Myocyte (in vitro differentiated cells): ENCODE results near the gene OSGIN1. TPM values are rescaled to one million over a fixed set of nuclear protein-coding genes. Genes with fewer than 3 reads are reported as not detected.

Source experiments
- DNase-seq: peaks from one replicate; pipeline ENCODE4 v3.0.0-alpha.2; 2012; ENCODE audit warnings: low read depth
- total RNA-seq: library from RNA; depleted of rRNA; stranded (reverse); fragments of >200 nt; gene quantifications from 2 replicates; pipeline ENCODE4 v1.2.3, GENCODE V29; 2014

OSGIN1 gene
- total RNA-seq, 1 donor from 2014 or later: 7.7 TPM

DNA sequence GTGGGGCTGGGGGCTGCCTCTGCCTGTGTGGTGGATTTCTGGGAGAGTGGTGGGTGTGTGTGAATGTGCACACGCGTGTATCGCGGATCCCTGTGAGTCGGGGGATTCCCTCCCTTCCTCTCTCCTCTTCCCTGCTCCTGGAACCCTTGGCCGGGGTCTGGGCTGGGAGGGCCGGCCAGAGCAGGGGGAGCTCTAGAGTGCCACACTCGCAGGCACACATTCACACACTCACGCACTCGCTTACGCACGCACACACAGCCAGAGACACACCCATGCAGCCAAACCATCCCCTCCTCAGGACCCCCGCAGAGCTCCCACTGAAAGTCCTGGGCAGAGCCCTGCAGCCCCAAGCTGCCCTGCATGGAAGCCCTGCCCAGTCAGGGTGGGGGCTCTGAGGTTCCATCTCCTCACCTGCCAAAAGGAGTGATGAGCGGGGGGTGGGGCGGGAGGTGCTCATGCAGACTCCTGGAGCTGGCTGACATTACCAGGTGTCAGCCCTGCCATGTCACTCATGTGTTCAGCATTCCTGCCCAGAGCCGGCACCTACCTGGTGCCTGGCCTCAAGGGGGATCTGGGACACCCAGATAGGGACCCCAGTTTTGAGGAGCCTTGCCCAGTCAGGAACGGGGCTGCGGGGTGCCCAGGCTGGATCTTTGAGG lies 16.9 kb downstream of the OSGIN1 start:
- DNase-seq: no peak

- no peak for DNase-seq
Measured at GRCh38 chr16:83970430-83970815, 17.4 kb downstream of the OSGIN1 start.

- no peak for DNase-seq
Measured at GRCh38 chr16:83971165-83972130, 18.4 kb downstream of the OSGIN1 start.

GRCh38 chr16:83972256-83973008 lies 19.4 kb downstream of the OSGIN1 start:
- DNase-seq: no peak

DNA sequence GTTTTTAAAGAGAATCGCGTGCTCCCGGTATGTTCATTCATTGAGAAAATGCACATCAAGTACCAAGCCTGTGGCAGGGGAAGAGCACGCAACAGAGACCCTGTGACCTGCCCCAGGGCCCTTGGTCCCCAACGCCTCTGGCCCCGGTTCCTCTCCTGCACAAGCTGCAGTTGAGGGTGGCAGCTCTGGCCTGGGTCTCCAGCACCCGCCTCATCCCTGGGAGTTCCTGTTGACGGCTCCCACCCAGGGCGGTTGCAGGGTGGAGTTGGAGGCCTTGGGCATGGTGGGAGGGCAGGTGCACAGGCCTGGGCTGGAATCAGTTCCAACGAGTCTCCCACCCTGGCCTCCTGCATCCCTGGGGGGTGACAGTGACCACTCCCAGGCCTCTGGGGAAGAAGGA lies 20.0 kb downstream of the OSGIN1 start:
- no peak for DNase-seq

DNA sequence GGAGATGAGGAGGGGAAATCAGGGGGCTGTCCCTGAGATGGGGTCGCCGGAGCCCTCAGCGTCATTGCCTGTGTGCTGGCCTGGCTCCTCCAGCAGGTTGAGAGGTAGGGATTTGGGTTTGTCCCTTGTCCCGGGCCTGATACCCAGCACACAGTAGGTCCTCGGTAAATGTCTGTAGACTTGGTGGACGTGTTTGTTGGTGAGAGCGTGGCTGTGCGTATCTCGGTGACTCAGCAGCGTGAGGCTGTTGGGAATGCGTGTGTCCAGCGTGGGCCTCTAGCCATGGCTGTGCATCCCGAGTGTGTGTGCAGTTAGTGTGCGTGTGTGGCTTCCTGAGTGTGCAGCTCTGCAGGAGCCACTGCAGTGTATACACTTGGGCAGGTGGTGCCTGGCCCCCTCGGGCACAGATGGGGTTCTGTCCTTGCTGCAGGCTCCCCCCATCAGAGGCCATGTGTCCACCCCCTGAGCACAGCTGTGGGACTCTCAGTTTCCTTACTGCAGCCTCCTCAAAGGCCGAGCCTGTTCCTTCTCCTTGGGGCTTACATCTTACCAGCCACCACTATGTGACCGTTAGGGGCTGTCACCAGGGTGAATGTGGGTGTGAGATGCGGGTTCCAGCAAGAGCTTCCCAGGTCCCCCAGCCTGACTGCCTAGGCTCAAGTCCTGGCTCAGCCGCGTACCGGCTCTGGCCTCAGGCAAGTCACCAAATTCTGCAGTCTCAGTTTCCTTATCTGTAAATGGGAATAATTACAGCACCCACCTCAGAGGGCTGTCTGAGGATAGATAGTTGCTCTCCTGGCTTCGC lies 20.7 kb downstream of the OSGIN1 start:
- DNase-seq: no peak

GRCh38 chr16:83974475-83974874 lies 21.4 kb downstream of the OSGIN1 start:
- no peak for DNase-seq

- DNase-seq: no peak
Measured at GRCh38 chr16:83975590-83976260, 22.7 kb downstream of the OSGIN1 start.

DNA sequence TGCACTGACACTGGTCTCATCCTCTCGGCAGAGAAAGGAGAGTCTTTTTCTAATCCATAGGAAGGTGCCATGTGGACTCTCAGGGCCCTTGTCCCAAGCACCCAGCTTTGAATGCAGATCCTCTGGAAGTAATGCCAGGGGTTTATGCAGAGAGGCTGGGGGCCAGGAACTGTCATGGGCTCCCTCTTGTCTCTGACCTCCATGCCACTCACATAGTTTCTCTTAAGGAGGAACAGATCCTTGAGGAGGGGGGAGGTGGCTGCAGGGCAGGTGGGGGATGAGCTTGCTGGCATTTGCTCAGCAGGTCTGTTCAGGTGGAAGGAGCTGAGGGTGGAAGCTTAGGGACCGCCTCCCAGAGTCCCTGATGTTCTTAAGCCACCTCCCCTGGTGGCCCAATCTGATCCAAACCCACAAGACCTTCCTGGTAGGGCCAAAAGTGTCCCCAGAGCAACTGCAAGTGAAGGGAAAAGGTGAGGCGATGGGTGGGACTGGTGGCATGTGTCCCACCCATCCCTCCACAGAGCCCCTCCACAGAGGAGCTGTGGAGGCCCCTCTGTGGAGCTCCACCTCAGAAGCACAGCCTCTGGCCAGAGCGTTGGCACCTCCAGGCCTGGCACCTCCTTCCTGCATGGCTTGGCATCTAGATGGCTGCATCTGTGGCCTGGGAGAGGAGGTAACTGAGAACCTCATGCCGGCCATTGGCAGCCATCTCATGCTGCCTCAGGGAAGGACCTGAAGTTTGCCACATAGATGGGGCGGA lies 24.2 kb downstream of the OSGIN1 start:
- DNase-seq: no peak

DNA sequence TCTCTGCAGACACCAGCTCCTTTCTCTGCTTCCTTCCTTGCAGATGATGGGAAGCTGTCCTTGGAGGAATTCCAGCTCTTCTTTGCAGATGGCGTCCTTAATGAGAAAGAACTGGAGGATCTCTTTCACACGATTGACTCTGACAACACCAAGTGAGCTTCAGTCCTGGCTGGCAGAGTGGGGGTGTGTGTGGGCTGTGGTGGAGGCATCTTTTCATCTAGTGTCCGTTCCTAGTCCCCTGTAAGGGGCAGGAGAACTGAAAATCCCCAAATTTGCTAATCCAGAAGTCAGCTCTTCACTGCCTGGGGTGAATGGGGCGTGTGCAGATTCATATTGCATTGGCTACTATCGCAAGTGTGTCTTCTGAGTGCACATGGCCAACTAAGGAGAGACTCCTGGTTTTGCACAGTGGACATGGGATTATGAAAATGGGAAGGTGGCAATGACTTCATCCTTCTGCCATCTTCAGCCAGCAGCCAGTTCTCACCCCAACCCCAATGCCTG lies 25.4 kb downstream of the OSGIN1 start:
- no peak for DNase-seq

DNA sequence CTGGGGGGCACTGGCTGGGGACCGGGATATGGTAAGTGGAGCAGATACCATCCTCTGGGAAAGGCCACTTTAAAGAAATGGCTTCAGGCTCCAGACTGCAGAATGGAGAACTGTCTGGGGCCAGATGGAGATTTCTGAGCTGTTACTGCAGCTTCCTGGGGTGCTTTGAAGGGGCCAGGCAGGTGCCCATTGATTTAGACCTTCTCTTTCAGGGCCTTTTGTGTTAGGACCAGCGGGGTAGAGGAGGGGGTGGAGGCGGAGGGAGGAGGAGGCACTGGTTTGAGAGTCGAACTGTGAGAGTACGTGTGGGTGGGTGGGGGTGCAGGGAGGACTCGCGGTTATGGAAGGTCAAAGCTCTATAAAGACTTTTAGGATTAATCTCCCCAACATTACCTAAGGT lies 26.4 kb downstream of the OSGIN1 start:
- no peak for DNase-seq

GRCh38 chr16:83980794-83981193 lies 27.8 kb downstream of the OSGIN1 start:
- DNase-seq: no peak

DNA sequence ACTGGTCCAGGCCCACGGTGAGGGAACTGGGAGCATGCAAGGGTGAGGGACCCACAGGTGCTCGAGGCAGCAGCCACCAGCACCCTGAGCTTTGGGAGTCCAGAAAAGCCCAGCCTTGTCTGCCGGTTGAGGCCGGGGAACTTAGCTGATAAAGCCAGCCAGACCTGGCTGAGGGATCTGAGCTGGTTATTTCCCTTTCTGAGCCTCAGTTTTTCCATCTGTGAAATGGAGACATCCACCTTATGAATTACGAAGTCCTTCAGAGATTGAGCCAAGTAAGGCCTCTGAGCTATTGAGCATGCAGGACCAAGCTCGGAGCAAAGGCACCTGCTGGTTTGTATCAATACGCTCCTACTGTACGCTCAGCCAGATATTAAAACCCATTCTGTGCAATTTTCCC lies 28.8 kb downstream of the OSGIN1 start:
- no peak for DNase-seq

DNA sequence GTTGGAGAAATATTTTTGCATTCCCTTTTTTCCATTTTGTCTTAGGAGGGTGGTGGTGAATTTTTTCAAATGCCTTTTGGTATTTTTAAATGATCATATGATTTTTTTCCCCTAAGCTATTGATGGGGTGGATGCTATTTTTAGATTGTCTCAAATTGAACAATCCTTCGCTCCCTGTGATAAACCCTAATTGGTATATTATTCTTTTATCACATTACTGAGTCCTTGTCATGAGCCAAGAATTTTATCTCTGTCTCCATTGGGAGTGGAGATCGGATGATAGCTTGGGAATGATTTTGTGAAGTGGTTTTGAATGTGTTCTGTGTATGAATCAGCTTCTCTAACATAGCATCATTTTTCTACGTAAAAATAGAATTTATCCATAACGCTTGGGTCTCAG lies 30.5 kb downstream of the OSGIN1 start:
- DNase-seq: no peak

GRCh38 chr16:83989300-83989699 lies 36.3 kb downstream of the OSGIN1 start:
- no peak for DNase-seq

GRCh38 chr16:83990492-83990891 lies 37.5 kb downstream of the OSGIN1 start:
- no peak for DNase-seq

DNA sequence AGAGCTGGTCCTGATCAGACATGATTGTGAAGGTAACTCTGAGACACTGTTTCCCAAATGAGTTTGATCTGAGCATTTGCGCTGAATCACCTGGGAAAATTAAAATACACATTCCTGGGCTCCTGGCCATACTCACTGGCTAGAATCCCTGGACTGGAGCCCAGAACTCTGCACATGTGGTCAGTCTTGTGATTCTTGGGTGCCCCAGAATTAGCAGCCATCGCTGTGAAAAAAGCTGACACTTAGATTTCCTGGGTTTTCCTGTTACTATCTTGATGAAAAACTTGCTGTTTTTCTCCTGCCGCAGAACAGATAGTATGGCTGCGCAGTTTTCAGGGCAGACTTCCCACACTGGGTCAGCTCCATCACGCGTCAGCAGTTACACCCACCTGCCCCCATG lies 39.6 kb downstream of the OSGIN1 start:
- peak; percentile 67 for DNase-seq

DNA sequence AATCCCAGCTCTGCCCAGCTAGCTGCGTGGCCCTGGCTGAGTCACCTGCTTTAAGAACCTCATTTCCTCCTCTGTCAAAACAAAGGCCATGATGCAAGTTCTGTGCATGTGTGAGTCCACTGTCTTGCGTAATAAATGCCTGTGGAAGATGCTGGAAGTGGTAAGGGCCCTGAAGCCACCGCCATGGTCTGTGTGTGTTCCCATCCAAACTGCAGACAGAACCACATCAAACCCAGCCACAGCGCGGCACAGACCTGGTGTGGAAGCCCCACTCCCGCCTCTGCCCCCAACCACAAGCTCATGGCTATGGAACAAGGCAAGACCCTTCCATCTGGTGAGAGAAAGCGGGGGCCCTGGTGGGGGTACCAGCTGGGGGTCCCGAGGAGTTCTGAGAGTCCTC lies 41.0 kb downstream of the OSGIN1 start:
- peak; percentile 11 for DNase-seq

DNA sequence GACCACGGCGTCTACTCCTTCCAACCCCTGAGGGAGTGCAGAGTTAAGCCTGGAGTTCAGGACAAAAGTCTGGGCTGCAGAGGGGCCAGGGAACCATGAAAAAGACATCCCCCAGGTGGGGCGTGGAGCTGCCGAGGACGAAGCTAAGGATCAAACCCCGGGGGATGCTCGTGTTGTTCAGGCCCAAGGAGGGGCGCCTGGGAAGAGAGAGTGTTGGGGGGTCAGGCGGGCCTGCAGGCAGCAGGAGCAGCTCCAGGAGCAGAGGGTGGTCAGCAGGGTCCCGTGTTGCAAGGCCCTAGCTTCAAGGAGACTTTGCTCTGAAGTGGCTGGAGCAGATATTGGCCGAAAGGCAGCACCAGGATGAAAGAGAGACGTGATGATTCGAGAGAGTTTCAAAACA lies 41.7 kb downstream of the OSGIN1 start:
- no peak for DNase-seq

DNA sequence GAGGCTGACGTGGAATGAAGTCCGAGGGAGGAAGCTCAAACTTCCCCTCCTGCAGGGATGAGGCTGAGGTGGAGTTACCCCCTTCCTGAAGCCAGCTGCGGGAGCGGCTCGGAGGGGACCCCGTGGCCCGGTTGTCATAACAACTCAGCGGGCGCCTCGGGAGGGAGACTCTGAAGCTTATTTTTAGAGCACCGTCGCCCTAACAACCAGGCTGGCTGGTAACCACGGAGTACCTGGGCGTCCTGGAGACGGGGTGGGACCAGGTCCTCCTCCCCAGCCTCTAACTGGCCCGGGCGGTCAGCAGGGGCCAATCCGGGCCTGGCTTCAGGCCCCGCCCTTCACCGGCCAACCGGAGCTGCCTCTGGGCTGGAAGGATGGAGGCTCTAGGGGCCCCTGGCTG lies 42.7 kb downstream of the OSGIN1 start:
- no peak for DNase-seq
